DOHH2 (cell line): ENCODE results near the gene PEA15.

ENCODE experiments used
- EZH2phosphoT487 ChIP-seq: fragments of 200-600 bp; sonication (generic); IDR thresholded peaks from 2 replicates; pipeline ENCODE4 v1.6.1; 2017; ENCODE audit warnings: borderline replicate concordance, mild to moderate bottlenecking, antibody characterized with exemption, low read length, moderate library complexity, mixed read lengths
- TF ChIP-seq, protein P1 (sequence below): fragments of 200-600 bp; sonication (generic); IDR thresholded peaks from one replicate; pipeline ENCODE4 v1.5.1; 2014; ENCODE audit warnings: antibody characterized with exemption, mild to moderate bottlenecking, low read depth, low read length; ENCODE audit not compliant: poor library complexity, severe bottlenecking

DNA sequence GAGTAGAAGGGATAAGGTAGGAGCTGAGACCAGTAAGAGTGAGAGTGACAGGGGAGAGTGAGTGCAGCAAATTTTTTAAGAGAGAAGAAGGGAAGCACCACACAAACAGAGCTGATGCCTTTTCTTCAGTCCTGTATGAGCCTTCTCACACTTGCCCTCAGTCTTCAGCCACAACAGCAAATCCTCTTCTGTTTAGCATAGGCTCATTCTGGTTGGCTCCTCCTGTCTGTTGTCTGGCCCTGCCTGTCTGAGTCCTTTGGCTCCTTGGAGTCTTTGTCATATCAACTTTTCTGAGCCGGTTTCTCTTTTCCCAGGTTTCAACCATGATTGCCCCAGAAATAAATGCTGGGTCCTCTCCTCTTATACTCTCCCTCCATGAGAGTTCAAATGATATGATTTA, 27.5 kb upstream of the PEA15 start:
- TF ChIP-seq, protein P1, sequence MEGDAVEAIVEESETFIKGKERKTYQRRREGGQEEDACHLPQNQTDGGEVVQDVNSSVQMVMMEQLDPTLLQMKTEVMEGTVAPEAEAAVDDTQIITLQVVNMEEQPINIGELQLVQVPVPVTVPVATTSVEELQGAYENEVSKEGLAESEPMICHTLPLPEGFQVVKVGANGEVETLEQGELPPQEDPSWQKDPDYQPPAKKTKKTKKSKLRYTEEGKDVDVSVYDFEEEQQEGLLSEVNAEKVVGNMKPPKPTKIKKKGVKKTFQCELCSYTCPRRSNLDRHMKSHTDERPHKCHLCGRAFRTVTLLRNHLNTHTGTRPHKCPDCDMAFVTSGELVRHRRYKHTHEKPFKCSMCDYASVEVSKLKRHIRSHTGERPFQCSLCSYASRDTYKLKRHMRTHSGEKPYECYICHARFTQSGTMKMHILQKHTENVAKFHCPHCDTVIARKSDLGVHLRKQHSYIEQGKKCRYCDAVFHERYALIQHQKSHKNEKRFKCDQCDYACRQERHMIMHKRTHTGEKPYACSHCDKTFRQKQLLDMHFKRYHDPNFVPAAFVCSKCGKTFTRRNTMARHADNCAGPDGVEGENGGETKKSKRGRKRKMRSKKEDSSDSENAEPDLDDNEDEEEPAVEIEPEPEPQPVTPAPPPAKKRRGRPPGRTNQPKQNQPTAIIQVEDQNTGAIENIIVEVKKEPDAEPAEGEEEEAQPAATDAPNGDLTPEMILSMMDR, result no peak
- TF ChIP-seq EZH2phosphoT487, result no peak
